HepG2 (cell line): ENCODE results near the gene SLC1A2. TPM values are rescaled to one million over a fixed set of nuclear protein-coding genes. Genes with fewer than 3 reads are reported as not detected.
A peak's percentile ranks its signal among the peaks of the same experiment; 100 is the strongest.

Source experiments
- ATAC-seq: fragments of 200-7000 bp; cut with Tn5 transposase; 3 replicates; pipeline ENCODE4 v1.9.1; 2020; ENCODE audit warnings: mild to moderate bottlenecking, moderate library complexity
- BruUV-seq: library from RNA; stranded (reverse); fragments of 400-500 nt; replicated peaks from 2 replicates; lab custom pipeline; 2021; lab: Mats Ljungman, UMichigan
- CTCF ChIA-PET: fragments of 300-600 bp; formaldehyde crosslinking; extraction: SDS; loops from one replicate; lab custom pipeline; 2021; ENCODE audit warnings: low total read pairs, inconsistent platforms, low intra/inter-chr PET ratio; lab: Yijun Ruan, JAX
- POLR2A ChIA-PET: fragments of 350-600 bp; sonication (Branson Sonifier 250); formaldehyde crosslinking; loops from one replicate; lab custom pipeline; 2020; ENCODE audit warnings: antibody characterized with exemption, inconsistent platforms; lab: Yijun Ruan, JAX
- DNase-seq: peaks from one replicate; pipeline ENCODE4 v3.0.0-alpha.2; 2015; ENCODE audit warnings: low spot score
- FAIRE-seq: peaks from 3 replicates; lab custom pipeline; 2011; peaks lifted over from hg19 to GRCh38; lab: Jason Lieb, UNC
- H2AFZ ChIP-seq: one replicate; pipeline ENCODE4 v1.6.1; 2011; ENCODE audit warnings: low read length, inconsistent platforms
- H3K27ac ChIP-seq: fragments of 300-600 bp; 3 replicates; pipeline ENCODE4 v1.8.0; 2011; ENCODE audit warnings: mixed run types, mild to moderate bottlenecking, mixed read lengths, low read length, inconsistent platforms; ENCODE audit not compliant: insufficient read depth; ENCODE audit errors: extremely low read length
- H3K27me3 ChIP-seq, 2 experiments: fragments of 200-600 bp in 1 of 2; 2 replicates in 1 of 2; 3 replicates in 1 of 2; pipeline versions ENCODE4 v1.6.0 to v1.8.0; 2011; ENCODE audit warnings: low read length in 2 of 2, mild to moderate bottlenecking in 2 of 2, moderate library complexity in 2 of 2, inconsistent platforms in 1 of 2; ENCODE audit not compliant: insufficient read depth in 2 of 2, control insufficient read depth in 1 of 2
- H3K36me3 ChIP-seq, 2 experiments: fragments of 200-600 bp in 1 of 2; replicated peaks in 1 of 2; 2 replicates in 1 of 2; 3 replicates in 1 of 2; pipeline versions ENCODE4 v1.5.1 to v1.8.0; 2011; ENCODE audit warnings: low read length in 2 of 2, inconsistent platforms in 1 of 2; ENCODE audit not compliant: insufficient read depth in 2 of 2, control insufficient read depth in 1 of 2
- H3K4me1 ChIP-seq: 2 replicates; pipeline ENCODE4 v1.5.1; 2012; ENCODE audit warnings: low read length, inconsistent platforms; ENCODE audit not compliant: insufficient read depth
- H3K4me2 ChIP-seq: 2 replicates; pipeline ENCODE4 v1.6.0; 2011; ENCODE audit warnings: low read depth, low read length, inconsistent platforms
- H3K4me3 ChIP-seq, 3 experiments: fragments of 200-600 bp in 1 of 3; sonication (generic), shearing (Covaris generic) in 1 of 3; replicated peaks in 1 of 3; 2 replicates each; pipeline ENCODE4 v1.5.1; 2011 to 2016; ENCODE audit warnings: low read length in 3 of 3, inconsistent platforms in 2 of 3, low read depth in 2 of 3, mild to moderate bottlenecking in 2 of 3, control low read depth in 1 of 3, mixed read lengths in 1 of 3; ENCODE audit not compliant: insufficient read depth in 1 of 3
- H3K79me2 ChIP-seq: one replicate; pipeline ENCODE4 v1.6.1; 2011; ENCODE audit warnings: low read length, inconsistent platforms; ENCODE audit not compliant: insufficient read depth
- H3K9ac ChIP-seq: 2 replicates; pipeline ENCODE4 v1.6.0; 2011; ENCODE audit warnings: mild to moderate bottlenecking, low read depth, low read length, inconsistent platforms; ENCODE audit not compliant: insufficient read depth
- H3K9me3 ChIP-seq: 2 replicates; pipeline ENCODE4 v1.5.1; 2012; ENCODE audit warnings: mild to moderate bottlenecking, low read length
- H4K20me1 ChIP-seq: 2 replicates; pipeline ENCODE4 v1.6.0; 2011; ENCODE audit warnings: inconsistent platforms, mild to moderate bottlenecking, low read length, moderate library complexity; ENCODE audit not compliant: insufficient read depth
- KDM4B ChIP-seq: sonication (generic); formaldehyde crosslinking; IDR thresholded peaks from 2 replicates; pipeline ENCODE4 v1.4.0; 2020; ENCODE audit warnings: missing genetic modification reagents
- U2AF2 ChIP-seq: fragments of 200-400 bp; formaldehyde crosslinking; IDR thresholded peaks from 2 replicates; pipeline ENCODE4 v1.6.1; 2017; ENCODE audit warnings: low read depth, mild to moderate bottlenecking, low read length
- ZGPAT ChIP-seq: IDR thresholded peaks from 2 replicates; pipeline ENCODE4 v1.6.1; 2016; ENCODE audit warnings: mild to moderate bottlenecking
- ZMYM4 ChIP-seq: sonication (generic); formaldehyde crosslinking; IDR thresholded peaks from 2 replicates; pipeline ENCODE4 v1.8.1; 2023; ENCODE audit warnings: mild to moderate bottlenecking, missing genetic modification reagents
- ZNF317 ChIP-seq: sonication (generic); formaldehyde crosslinking; IDR thresholded peaks from 2 replicates; pipeline ENCODE4 v1.5.0; 2020; ENCODE audit warnings: mild to moderate bottlenecking, missing genetic modification reagents
- ZNF839 ChIP-seq: sonication (generic); formaldehyde crosslinking; IDR thresholded peaks from 2 replicates; pipeline ENCODE4 v1.4.0; 2020; ENCODE audit warnings: missing genetic modification reagents, mild to moderate bottlenecking, borderline replicate concordance
- ZSCAN5A ChIP-seq: sonication (generic); formaldehyde crosslinking; IDR thresholded peaks from 2 replicates; pipeline ENCODE4 v1.8.0; 2022; ENCODE audit warnings: mild to moderate bottlenecking, missing genetic modification reagents, borderline replicate concordance
- WGBS: methylation state at CpG from one replicate; pipeline ENCODE4 v1.1.6; 2017; ENCODE audit warnings: low lambda C conversion rate; 5-methylcytosine and 5-hydroxymethylcytosine counted together
- in situ Hi-C: cut with HindIII; loops from 2 replicates; pipeline ENCODE4 v1.10.0; 2017; ENCODE audit warnings: low pct_unique_long_range_greater_than_20kb; ENCODE audit not compliant: extremely low pct_ligation_motif_present
- intact Hi-C: fragments of 100-400 bp; cut with micrococcal nuclease; formaldehyde crosslinking; loops from one replicate; pipeline ENCODE4 v1.10.0; 2022; ENCODE audit not compliant: unreplicated experiment
- polyA plus RNA-seq, 8 experiments: library from polyadenylated mRNA; depleted of rRNA in 3 of 8; stranded (reverse) in 7 of 8; unstranded in 1 of 8; fragments of >200 nt; fragmentation: Illumina TruSeq in 4 of 8; extraction: Trizol in 4 of 8; gene quantifications; 2 replicates each; pipeline versions ENCODE4 v1.2.1 to v1.2.3, GENCODE V29; 2011 to 2016; ENCODE audit warnings: low read depth in 4 of 8, missing spikeins in 1 of 8, mixed read lengths in 1 of 8; ENCODE audit not compliant: insufficient read depth in 1 of 8
- total RNA-seq, 5 experiments: library from RNA; depleted of rRNA; stranded (reverse); fragments of >200 nt; fragmentation: Illumina TruSeq; extraction: Trizol; gene quantifications; 2 replicates each; pipeline ENCODE4 v1.2.3, GENCODE V29; 2016; ENCODE audit warnings: low read depth in 1 of 5
- TF ChIP-seq, protein P1 (sequence below): sonication (generic); formaldehyde crosslinking; IDR thresholded peaks from 2 replicates; pipeline ENCODE4 v1.9.0; 2022; ENCODE audit warnings: missing genetic modification reagents, mild to moderate bottlenecking, borderline replicate concordance
- TF ChIP-seq, protein P2 (sequence below): sonication (generic); formaldehyde crosslinking; IDR thresholded peaks from 2 replicates; pipeline ENCODE4 v1.5.0; 2020; ENCODE audit warnings: missing genetic modification reagents

The SLC1A2 gene
- total and polyA plus RNA-seq, 2 of the 13 experiments (the other 11 are each of a cell fraction or from before 2014, with no cell fraction given) = 23.2 to 43.2 TPM

- TF ChIP-seq ZNF839 (CRISPR knock-in tag) (no peak), ZMYM4 (no peak), KDM4B (CRISPR knock-in tag) (no peak)
- no peak overlapping the region for H3K4me2 ChIP-seq
- no peak overlapping the region for H2AFZ ChIP-seq
- ChIA-PET CTCF (no interaction called here), POLR2A (no interaction called here)
- WGBS = 96% methylated on average over 7 of the region's 7 CpGs
- no peaks in the 10 kb centered on the region for H3K4me1 ChIP-seq
- no peak overlapping the region for H3K4me3 ChIP-seq
- in situ Hi-C loops = no loop called here
- H3K27ac ChIP-seq = no peak overlapping the region
- no peak for FAIRE-seq
- no TSS peak for BruUV-seq
- H3K36me3 ChIP-seq = peaks cover 0 to 9% of the 10 kb centered on the region in 2 experiments; a peak in 2 of 5 replicates
- no peaks in the 10 kb centered on the region for H3K9me3 ChIP-seq
- intact Hi-C loops = no loop called here
- no peak for DNase-seq
- H3K79me2 ChIP-seq = no peaks in the 10 kb centered on the region
- H4K20me1 ChIP-seq = no peaks in the 10 kb centered on the region
- no peak overlapping the region for H3K9ac ChIP-seq
- no peaks in the 10 kb centered on the region for H3K27me3 ChIP-seq
- 0 out of 3 replicates have a peak, but pooled peaks have one; percentile 33 for ATAC-seq
Observed at GRCh38 chr11:35280727-35281126, 138.6 kb downstream of the SLC1A2 start.

GRCh38 chr11:35277827-35278226 lies 141.5 kb downstream of the SLC1A2 start:
- intact Hi-C loops = no loop called here
- Histone ChIP-seq H3K36me3 (no peaks in the 10 kb centered on the region), H3K9ac (no peak overlapping the region), H3K27ac (no peak overlapping the region), H3K4me3 (no peak overlapping the region), H3K4me1 (no peaks in the 10 kb centered on the region), H3K79me2 (no peaks in the 10 kb centered on the region), H4K20me1 (no peaks in the 10 kb centered on the region), H2AFZ (no peak overlapping the region), H3K27me3 (no peaks in the 10 kb centered on the region), H3K4me2 (no peak overlapping the region), H3K9me3 (no peaks in the 10 kb centered on the region)
- BruUV-seq = no TSS peak
- WGBS = 100% methylated on average over 2 of the region's 2 CpGs
- in situ Hi-C loops = no loop called here
- no peak for FAIRE-seq
- ChIA-PET POLR2A (no interaction called here), CTCF (no interaction called here)
- ATAC-seq = no peak
- no peak for DNase-seq
- TF ChIP-seq ZSCAN5A = no peak
- no peak for TF ChIP-seq U2AF2
- TF ChIP-seq ZNF317 (CRISPR knock-in tag) = no peak
- TF ChIP-seq, protein P1, sequence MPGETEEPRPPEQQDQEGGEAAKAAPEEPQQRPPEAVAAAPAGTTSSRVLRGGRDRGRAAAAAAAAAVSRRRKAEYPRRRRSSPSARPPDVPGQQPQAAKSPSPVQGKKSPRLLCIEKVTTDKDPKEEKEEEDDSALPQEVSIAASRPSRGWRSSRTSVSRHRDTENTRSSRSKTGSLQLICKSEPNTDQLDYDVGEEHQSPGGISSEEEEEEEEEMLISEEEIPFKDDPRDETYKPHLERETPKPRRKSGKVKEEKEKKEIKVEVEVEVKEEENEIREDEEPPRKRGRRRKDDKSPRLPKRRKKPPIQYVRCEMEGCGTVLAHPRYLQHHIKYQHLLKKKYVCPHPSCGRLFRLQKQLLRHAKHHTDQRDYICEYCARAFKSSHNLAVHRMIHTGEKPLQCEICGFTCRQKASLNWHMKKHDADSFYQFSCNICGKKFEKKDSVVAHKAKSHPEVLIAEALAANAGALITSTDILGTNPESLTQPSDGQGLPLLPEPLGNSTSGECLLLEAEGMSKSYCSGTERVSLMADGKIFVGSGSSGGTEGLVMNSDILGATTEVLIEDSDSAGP (CRISPR knock-in tag) = no peak
- TF ChIP-seq ZGPAT (CRISPR knock-in tag) = no peak
- TF ChIP-seq, protein P2, sequence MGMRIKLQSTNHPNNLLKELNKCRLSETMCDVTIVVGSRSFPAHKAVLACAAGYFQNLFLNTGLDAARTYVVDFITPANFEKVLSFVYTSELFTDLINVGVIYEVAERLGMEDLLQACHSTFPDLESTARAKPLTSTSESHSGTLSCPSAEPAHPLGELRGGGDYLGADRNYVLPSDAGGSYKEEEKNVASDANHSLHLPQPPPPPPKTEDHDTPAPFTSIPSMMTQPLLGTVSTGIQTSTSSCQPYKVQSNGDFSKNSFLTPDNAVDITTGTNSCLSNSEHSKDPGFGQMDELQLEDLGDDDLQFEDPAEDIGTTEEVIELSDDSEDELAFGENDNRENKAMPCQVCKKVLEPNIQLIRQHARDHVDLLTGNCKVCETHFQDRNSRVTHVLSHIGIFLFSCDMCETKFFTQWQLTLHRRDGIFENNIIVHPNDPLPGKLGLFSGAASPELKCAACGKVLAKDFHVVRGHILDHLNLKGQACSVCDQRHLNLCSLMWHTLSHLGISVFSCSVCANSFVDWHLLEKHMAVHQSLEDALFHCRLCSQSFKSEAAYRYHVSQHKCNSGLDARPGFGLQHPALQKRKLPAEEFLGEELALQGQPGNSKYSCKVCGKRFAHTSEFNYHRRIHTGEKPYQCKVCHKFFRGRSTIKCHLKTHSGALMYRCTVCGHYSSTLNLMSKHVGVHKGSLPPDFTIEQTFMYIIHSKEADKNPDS = no peak
